Parathyroid adenoma (tissue), 2 donors: ENCODE results near the gene EQTN.

Source experiments
- H2AFZ ChIP-seq: fragments of 300-600 bp; sonication (generic); one replicate; pipeline ENCODE4 v1.7.0; 2017; ENCODE audit warnings: antibody characterized with exemption, mild to moderate bottlenecking
- H3K27ac ChIP-seq: fragments of 300-600 bp; sonication (generic); one replicate; pipeline ENCODE4 v1.7.0; 2017
- H3K27me3 ChIP-seq: fragments of 300-600 bp; sonication (generic); one replicate; pipeline ENCODE4 v1.7.0; 2017; ENCODE audit warnings: low read length; ENCODE audit not compliant: control insufficient read depth, insufficient read depth
- H3K36me3 ChIP-seq: fragments of 300-600 bp; sonication (generic); one replicate; pipeline ENCODE4 v1.7.0; 2017; ENCODE audit warnings: low read length; ENCODE audit not compliant: control insufficient read depth, insufficient read depth
- H3K4me1 ChIP-seq: fragments of 300-600 bp; sonication (generic); one replicate; pipeline ENCODE4 v1.7.0; 2017; ENCODE audit warnings: control low read depth
- H3K4me2 ChIP-seq: fragments of 300-600 bp; sonication (generic); one replicate; pipeline ENCODE4 v1.7.0; 2017; ENCODE audit warnings: low read length
- H3K4me3 ChIP-seq: fragments of 300-600 bp; sonication (generic); one replicate; pipeline ENCODE4 v1.7.0; 2017; ENCODE audit warnings: low read depth, low read length
- H3K79me2 ChIP-seq: fragments of 300-600 bp; sonication (generic); one replicate; pipeline ENCODE4 v1.7.0; 2017; ENCODE audit warnings: control low read depth
- H3K9ac ChIP-seq: fragments of 300-600 bp; sonication (generic); one replicate; pipeline ENCODE4 v1.7.0; 2017; ENCODE audit warnings: mild to moderate bottlenecking
- H3K9me3 ChIP-seq: fragments of 300-600 bp; sonication (generic); one replicate; pipeline ENCODE4 v1.7.0; 2017; ENCODE audit warnings: low read length; ENCODE audit not compliant: control insufficient read depth
- CTCF ChIP-seq: fragments of 300-600 bp; sonication (generic); IDR thresholded peaks from one replicate; pipeline ENCODE4 v1.7.0; 2017; ENCODE audit warnings: antibody characterized with exemption, mild to moderate bottlenecking
- donor health status: primary hyperparathyroidism.

The EQTN gene

GRCh38 chr9:27328483-27328882, 31.5 kb upstream of the EQTN start:
- no peak for TF ChIP-seq CTCF
- Histone ChIP-seq H3K36me3 (no peaks in the 10 kb centered on the region), H2AFZ (no peak overlapping the region), H3K9me3 (no peaks in the 10 kb centered on the region), H3K4me3 (no peak overlapping the region), H3K9ac (no peak overlapping the region), H3K79me2 (no peaks in the 10 kb centered on the region), H3K4me1 (no peaks in the 10 kb centered on the region), H3K27ac (no peak overlapping the region), H3K4me2 (no peak overlapping the region), H3K27me3 (no peaks in the 10 kb centered on the region)

- H3K9me3 ChIP-seq, result no peaks in the 10 kb centered on the region
- H3K4me3 ChIP-seq, result no peak overlapping the region
- H3K79me2 ChIP-seq, result no peaks in the 10 kb centered on the region
These were observed 14.2 kb upstream of the EQTN start for GRCh38 chr9:27311184-27311583.

GRCh38 chr9:27310582-27310981, 13.6 kb upstream of the EQTN start:
- Histone ChIP-seq H3K4me2 (no peak overlapping the region), H3K79me2 (no peaks in the 10 kb centered on the region), H2AFZ (no peak overlapping the region), H3K9ac (no peak overlapping the region), H3K36me3 (no peaks in the 10 kb centered on the region), H3K27ac (no peak overlapping the region), H3K27me3 (no peaks in the 10 kb centered on the region), H3K9me3 (no peaks in the 10 kb centered on the region), H3K4me3 (no peak overlapping the region), H3K4me1 (no peaks in the 10 kb centered on the region)
- no peak for TF ChIP-seq CTCF

More at GRCh38 chr9:27311184-27311583, 14.2 kb upstream of the EQTN start:
- Histone ChIP-seq H3K27me3 (no peaks in the 10 kb centered on the region), H3K4me1 (no peaks in the 10 kb centered on the region), H3K36me3 (no peaks in the 10 kb centered on the region), H3K4me2 (no peak overlapping the region), H3K9ac (no peak overlapping the region), H3K27ac (no peak overlapping the region), H2AFZ (no peak overlapping the region)
- TF ChIP-seq CTCF, result no peak

- Histone ChIP-seq H3K4me1 (no peaks in the 10 kb centered on the region), H3K79me2 (no peaks in the 10 kb centered on the region), H3K9ac (no peak overlapping the region), H3K27ac (no peak overlapping the region), H3K9me3 (no peaks in the 10 kb centered on the region), H3K4me3 (no peak overlapping the region), H3K36me3 (no peaks in the 10 kb centered on the region), H2AFZ (no peak overlapping the region), H3K27me3 (no peaks in the 10 kb centered on the region), H3K4me2 (no peak overlapping the region)
- TF ChIP-seq CTCF, result no peak
These were observed 11.9 kb upstream of the EQTN start for GRCh38 chr9:27308691-27309390.

- no peaks in the 10 kb centered on the region for H3K4me1 ChIP-seq
- H3K9ac ChIP-seq, result no peak overlapping the region
- no peaks in the 10 kb centered on the region for H3K79me2 ChIP-seq
- TF ChIP-seq CTCF, result no peak
- H3K36me3 ChIP-seq, result no peaks in the 10 kb centered on the region
- H3K9me3 ChIP-seq, result no peaks in the 10 kb centered on the region
- no peak overlapping the region for H3K4me3 ChIP-seq
- no peaks in the 10 kb centered on the region for H3K27me3 ChIP-seq
- H3K27ac ChIP-seq, result no peak overlapping the region
- H3K4me2 ChIP-seq, result no peak overlapping the region
- no peak overlapping the region for H2AFZ ChIP-seq
These were observed 7.6 kb upstream of the EQTN start for GRCh38 chr9:27304521-27304920.
